DND-41 (cell line): ENCODE results near the gene UBC.

Experiments used
- ATAC-seq: fragments of 200-7000 bp; cut with Tn5 transposase; 3 replicates; pipeline ENCODE4 v1.9.1; 2021; ENCODE audit warnings: low read depth; ENCODE audit not compliant: insufficient read depth
- DNase-seq: peaks from one replicate; pipeline ENCODE4 v3.0.0-alpha.2; 2020
- H2AFZ ChIP-seq: 2 replicates; pipeline ENCODE4 v1.6.0; 2012; ENCODE audit warnings: low read depth, low read length
- H3K27ac ChIP-seq: 2 replicates; pipeline ENCODE4 v1.5.1; 2012; ENCODE audit warnings: low read length, inconsistent platforms
- H3K27me3 ChIP-seq: fragments of 200-600 bp; sonication (generic); 2 replicates; pipeline ENCODE4 v1.6.0; 2012; ENCODE audit warnings: low read length, mild to moderate bottlenecking, inconsistent platforms; ENCODE audit not compliant: insufficient read depth, poor library complexity
- H3K36me3 ChIP-seq: 2 replicates; pipeline ENCODE4 v1.5.1; 2012; ENCODE audit warnings: low read length, inconsistent platforms; ENCODE audit not compliant: insufficient read depth
- H3K4me1 ChIP-seq: 2 replicates; pipeline ENCODE4 v1.5.1; 2012; ENCODE audit warnings: mild to moderate bottlenecking, low read length; ENCODE audit not compliant: insufficient read depth
- H3K4me2 ChIP-seq: 2 replicates; pipeline ENCODE4 v1.6.0; 2012; ENCODE audit warnings: mild to moderate bottlenecking, moderate library complexity, low read length, inconsistent platforms; ENCODE audit not compliant: insufficient read depth
- H3K4me3 ChIP-seq, 2 experiments: fragments of 200-600 bp in 1 of 2; shearing (Covaris generic) in 1 of 2; 2 replicates each; pipeline ENCODE4 v1.5.1; 2012 to 2016; ENCODE audit warnings: inconsistent platforms in 2 of 2, low read length in 2 of 2, mild to moderate bottlenecking in 2 of 2, low read depth in 1 of 2, moderate library complexity in 1 of 2
- H3K79me2 ChIP-seq: 2 replicates; pipeline ENCODE4 v1.6.0; 2012; ENCODE audit warnings: low read length, inconsistent platforms; ENCODE audit not compliant: insufficient read depth
- H3K9ac ChIP-seq: 2 replicates; pipeline ENCODE4 v1.6.0; 2012; ENCODE audit warnings: low read depth, mild to moderate bottlenecking, inconsistent platforms, low read length, moderate library complexity
- H3K9me3 ChIP-seq: 2 replicates; pipeline ENCODE4 v1.5.1; 2012; ENCODE audit warnings: low read length, moderate library complexity, mild to moderate bottlenecking, inconsistent platforms; ENCODE audit not compliant: insufficient read depth, severe bottlenecking
- H4K20me1 ChIP-seq: 2 replicates; pipeline ENCODE4 v1.6.0; 2012; ENCODE audit warnings: low read length; ENCODE audit not compliant: insufficient read depth
- EZH2 ChIP-seq: IDR thresholded peaks from 3 replicates; pipeline ENCODE4 v1.6.1; 2012; ENCODE audit warnings: borderline replicate concordance, low read depth, mild to moderate bottlenecking, moderate library complexity, low read length, inconsistent platforms; ENCODE audit not compliant: severe bottlenecking
- TF ChIP-seq, protein P1 (sequence below): IDR thresholded peaks from 2 replicates; pipeline ENCODE4 v1.5.1; 2012; ENCODE audit warnings: borderline replicate concordance, low read length, moderate library complexity, mild to moderate bottlenecking; ENCODE audit not compliant: poor library complexity, severe bottlenecking; ENCODE audit errors: extremely low read depth

Gene UBC

DNA sequence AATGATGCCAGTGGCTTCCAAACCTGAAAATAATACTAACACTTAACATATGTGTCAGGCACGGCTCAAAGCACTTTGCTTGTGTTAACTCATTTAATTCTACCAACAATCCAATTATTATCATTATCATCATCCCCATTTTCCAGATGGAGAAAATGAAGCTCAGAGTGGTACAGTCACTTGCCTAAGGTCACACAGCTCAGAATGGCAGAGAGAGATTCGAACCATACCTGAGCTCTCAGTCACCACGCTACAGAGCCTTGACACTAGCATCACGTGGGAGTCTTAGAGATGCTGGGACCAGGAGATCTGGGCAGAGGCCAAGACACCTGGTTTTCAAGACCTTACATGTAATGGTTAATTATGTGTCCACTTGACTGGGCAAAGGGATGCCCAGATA is 40.3 kb upstream of the UBC start:
- H3K9me3 ChIP-seq = no peaks in the 10 kb centered on the region
- H3K27ac ChIP-seq = no peak overlapping the region
- no peaks in the 10 kb centered on the region for H3K27me3 ChIP-seq
- no peak overlapping the region for H3K4me3 ChIP-seq
- no peaks in the 10 kb centered on the region for H3K79me2 ChIP-seq
- ATAC-seq (no peak), DNase-seq (no peak)
- H4K20me1 ChIP-seq = no peaks in the 10 kb centered on the region
- H3K4me2 ChIP-seq = no peak overlapping the region
- no peak overlapping the region for H2AFZ ChIP-seq
- TF ChIP-seq EZH2 = no peak
- TF ChIP-seq, protein P1, sequence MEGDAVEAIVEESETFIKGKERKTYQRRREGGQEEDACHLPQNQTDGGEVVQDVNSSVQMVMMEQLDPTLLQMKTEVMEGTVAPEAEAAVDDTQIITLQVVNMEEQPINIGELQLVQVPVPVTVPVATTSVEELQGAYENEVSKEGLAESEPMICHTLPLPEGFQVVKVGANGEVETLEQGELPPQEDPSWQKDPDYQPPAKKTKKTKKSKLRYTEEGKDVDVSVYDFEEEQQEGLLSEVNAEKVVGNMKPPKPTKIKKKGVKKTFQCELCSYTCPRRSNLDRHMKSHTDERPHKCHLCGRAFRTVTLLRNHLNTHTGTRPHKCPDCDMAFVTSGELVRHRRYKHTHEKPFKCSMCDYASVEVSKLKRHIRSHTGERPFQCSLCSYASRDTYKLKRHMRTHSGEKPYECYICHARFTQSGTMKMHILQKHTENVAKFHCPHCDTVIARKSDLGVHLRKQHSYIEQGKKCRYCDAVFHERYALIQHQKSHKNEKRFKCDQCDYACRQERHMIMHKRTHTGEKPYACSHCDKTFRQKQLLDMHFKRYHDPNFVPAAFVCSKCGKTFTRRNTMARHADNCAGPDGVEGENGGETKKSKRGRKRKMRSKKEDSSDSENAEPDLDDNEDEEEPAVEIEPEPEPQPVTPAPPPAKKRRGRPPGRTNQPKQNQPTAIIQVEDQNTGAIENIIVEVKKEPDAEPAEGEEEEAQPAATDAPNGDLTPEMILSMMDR = no peak
- H3K36me3 ChIP-seq = peaks cover 85% of the 10 kb centered on the region
- no peaks in the 10 kb centered on the region for H3K4me1 ChIP-seq
- H3K9ac ChIP-seq = no peak overlapping the region

GRCh38 chr12:124953689-124954405 is 39.4 kb upstream of the UBC start:
- H3K4me1 ChIP-seq = no peaks in the 10 kb centered on the region
- no peak overlapping the region for H3K9ac ChIP-seq
- no peak for TF ChIP-seq EZH2
- TF ChIP-seq, protein P1 = no peak
- DNase-seq (no peak), ATAC-seq (no peak)
- H3K4me2 ChIP-seq = no peak overlapping the region
- H3K9me3 ChIP-seq = no peaks in the 10 kb centered on the region
- H4K20me1 ChIP-seq = no peaks in the 10 kb centered on the region
- no peak overlapping the region for H2AFZ ChIP-seq
- H3K79me2 ChIP-seq = no peaks in the 10 kb centered on the region
- H3K36me3 ChIP-seq = peaks cover 89% of the 10 kb centered on the region
- no peak overlapping the region for H3K4me3 ChIP-seq
- no peaks in the 10 kb centered on the region for H3K27me3 ChIP-seq
- H3K27ac ChIP-seq = no peak overlapping the region

DNA sequence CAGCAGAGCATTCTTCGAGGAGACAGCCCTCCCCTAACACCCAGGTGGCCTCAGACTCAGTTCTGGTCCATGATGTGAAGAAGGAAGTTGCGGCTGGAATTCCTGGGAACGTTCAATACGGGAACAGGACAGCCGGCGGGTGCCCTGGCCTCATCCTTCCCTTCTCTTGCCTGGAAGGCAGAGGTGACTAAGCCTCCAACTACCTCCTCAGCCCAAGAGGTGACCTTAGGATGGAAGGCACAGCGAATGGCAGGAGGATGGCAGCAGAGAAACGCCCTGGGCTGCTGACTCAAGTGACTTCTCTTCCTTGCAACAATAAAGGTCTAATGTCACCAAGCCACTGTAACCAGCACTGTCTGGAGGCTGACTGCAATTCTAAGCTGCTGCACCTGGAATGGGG is 38.4 kb upstream of the UBC start:
- TF ChIP-seq, protein P1 = no peak
- no peak for TF ChIP-seq EZH2
- DNase-seq (no peak), ATAC-seq (no peak)
- Histone ChIP-seq H3K36me3 (peaks cover 89% of the 10 kb centered on the region), H3K27ac (no peak overlapping the region), H3K9me3 (no peaks in the 10 kb centered on the region), H4K20me1 (no peaks in the 10 kb centered on the region), H3K27me3 (no peaks in the 10 kb centered on the region), H3K4me3 (no peak overlapping the region), H3K9ac (no peak overlapping the region), H3K4me1 (no peaks in the 10 kb centered on the region), H3K4me2 (no peak overlapping the region), H3K79me2 (no peaks in the 10 kb centered on the region), H2AFZ (no peak overlapping the region)
